Neural crest cell (in vitro differentiated cells): Measurements from ENCODE around the gene LRRN2. TPM values are rescaled to one million over a fixed set of nuclear protein-coding genes. Genes with fewer than 3 reads are reported as not detected.
"Not testable (repeated sequence)": the region's sequence is repeated elsewhere in the genome, so short reads cannot be mapped to it uniquely, and the experiment has no call there.

ENCODE experiments used
- DNase-seq: peaks from one replicate; pipeline ENCODE4 v3.0.0; 2021; ENCODE audit warnings: low read depth, mixed read lengths, low spot score
- H3K27ac Mint-ChIP-seq: one replicate; pipeline ENCODE4 v1.8.0; 2021; ENCODE audit warnings: mild to moderate bottlenecking, mixed read lengths; ENCODE audit not compliant: unreplicated experiment
- H3K27me3 Mint-ChIP-seq: 2 replicates; pipeline ENCODE4 v1.8.0; 2021; ENCODE audit warnings: low read depth, mild to moderate bottlenecking, mixed read lengths
- H3K36me3 Mint-ChIP-seq: 2 replicates; pipeline ENCODE4 v1.8.0; 2021; ENCODE audit warnings: low read depth, mild to moderate bottlenecking, mixed read lengths
- H3K4me1 Mint-ChIP-seq: 2 replicates; pipeline ENCODE4 v1.8.0; 2021; ENCODE audit warnings: mixed read lengths
- H3K4me3 Mint-ChIP-seq: one replicate; pipeline ENCODE4 v1.8.0; 2021; ENCODE audit warnings: mild to moderate bottlenecking, mixed read lengths
- H3K9me3 Mint-ChIP-seq: 2 replicates; pipeline ENCODE4 v1.8.0; 2021; ENCODE audit warnings: mixed read lengths
- CTCF ChIP-seq: fragments of 200-600 bp; sonication (generic); conservative IDR thresholded peaks from 2 replicates; pipeline ENCODE4 v1.5.0; 2021; ENCODE audit warnings: antibody characterized with exemption, mild to moderate bottlenecking
- total RNA-seq: library from RNA; stranded (reverse); gene quantifications from 2 replicates; pipeline ENCODE4 v1.2.1, GENCODE V29; 2021

Gene LRRN2
- total RNA-seq, 1 donor from 2014 or later = 5.0 TPM

- Mint-ChIP-seq H3K4me1 (peaks cover 20% of the 10 kb centered on the region), H3K27me3 (no peaks in the 10 kb centered on the region), H3K36me3 (no peaks in the 10 kb centered on the region), H3K27ac (no peak overlapping the region), H3K4me3 (no peak overlapping the region), H3K9me3 (no peaks in the 10 kb centered on the region)
- no peak for TF ChIP-seq CTCF
- DNase-seq = no peak
Measured at GRCh38 chr1:204571631-204572030, 113.9 kb downstream of the LRRN2 start.

DNA sequence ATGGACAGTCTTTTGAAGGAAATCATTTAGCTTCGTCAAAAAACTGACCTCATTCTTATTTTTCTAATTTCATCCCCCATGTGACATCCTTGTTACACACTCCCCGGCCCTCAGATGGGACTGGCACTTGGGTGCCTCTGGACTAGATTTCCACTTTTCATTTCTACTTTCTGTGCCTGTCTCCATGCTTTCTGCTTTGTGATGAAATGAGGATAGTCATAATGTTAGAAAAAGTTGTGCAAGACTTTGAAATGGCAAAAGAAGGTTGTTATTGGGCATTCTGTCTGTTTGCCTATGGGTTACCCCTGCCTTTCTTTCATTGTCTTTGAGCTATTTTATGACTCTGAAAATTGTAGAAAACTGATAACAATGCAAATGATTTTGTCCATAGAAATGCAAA is 114.4 kb downstream of the LRRN2 start:
- no peak overlapping the region for H3K4me3 Mint-ChIP-seq
- peaks cover 20% of the 10 kb centered on the region for H3K4me1 Mint-ChIP-seq

GRCh38 chr1:204570021-204570420 is 115.5 kb downstream of the LRRN2 start:
- not testable (repeated sequence) for DNase-seq, H3K36me3 Mint-ChIP-seq, H3K9me3 Mint-ChIP-seq, H3K27ac Mint-ChIP-seq, H3K4me3 Mint-ChIP-seq, H3K27me3 Mint-ChIP-seq
- H3K4me1 Mint-ChIP-seq = peaks cover 22% of the 10 kb centered on the region

More for the DNA sequence above, 114.4 kb downstream of the LRRN2 start:
- no peak for DNase-seq
- Mint-ChIP-seq H3K27me3 (no peaks in the 10 kb centered on the region), H3K27ac (peak overlapping the region; percentile 76), H3K36me3 (no peaks in the 10 kb centered on the region), H3K9me3 (no peaks in the 10 kb centered on the region)
- TF ChIP-seq CTCF = no peak

DNA sequence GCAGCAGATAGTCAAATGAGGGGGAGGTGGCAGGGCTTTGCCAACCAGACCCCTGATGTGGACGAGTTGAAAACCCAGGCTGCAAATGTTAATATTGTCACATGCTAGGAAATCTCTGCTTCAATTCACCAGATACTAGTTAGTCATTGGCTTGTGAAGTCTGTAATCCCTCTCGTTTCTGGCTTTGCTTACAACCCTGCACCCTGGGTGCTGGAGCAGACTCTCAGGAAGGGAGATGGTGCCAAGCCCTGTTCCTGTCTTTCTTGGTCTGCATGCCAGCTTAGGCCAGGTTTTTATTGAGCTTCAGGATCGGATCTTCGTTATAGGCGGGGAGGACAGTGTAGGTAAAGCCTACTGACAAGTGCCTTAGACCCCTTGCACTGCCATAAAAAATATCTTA is 116.1 kb downstream of the LRRN2 start:
- TF ChIP-seq CTCF = no peak
- Mint-ChIP-seq H3K9me3 (no peaks in the 10 kb centered on the region), H3K36me3 (no peaks in the 10 kb centered on the region), H3K27ac (no peak overlapping the region), H3K27me3 (no peaks in the 10 kb centered on the region), H3K4me1 (peaks cover 17% of the 10 kb centered on the region), H3K4me3 (no peak overlapping the region)
- no peak for DNase-seq

DNA sequence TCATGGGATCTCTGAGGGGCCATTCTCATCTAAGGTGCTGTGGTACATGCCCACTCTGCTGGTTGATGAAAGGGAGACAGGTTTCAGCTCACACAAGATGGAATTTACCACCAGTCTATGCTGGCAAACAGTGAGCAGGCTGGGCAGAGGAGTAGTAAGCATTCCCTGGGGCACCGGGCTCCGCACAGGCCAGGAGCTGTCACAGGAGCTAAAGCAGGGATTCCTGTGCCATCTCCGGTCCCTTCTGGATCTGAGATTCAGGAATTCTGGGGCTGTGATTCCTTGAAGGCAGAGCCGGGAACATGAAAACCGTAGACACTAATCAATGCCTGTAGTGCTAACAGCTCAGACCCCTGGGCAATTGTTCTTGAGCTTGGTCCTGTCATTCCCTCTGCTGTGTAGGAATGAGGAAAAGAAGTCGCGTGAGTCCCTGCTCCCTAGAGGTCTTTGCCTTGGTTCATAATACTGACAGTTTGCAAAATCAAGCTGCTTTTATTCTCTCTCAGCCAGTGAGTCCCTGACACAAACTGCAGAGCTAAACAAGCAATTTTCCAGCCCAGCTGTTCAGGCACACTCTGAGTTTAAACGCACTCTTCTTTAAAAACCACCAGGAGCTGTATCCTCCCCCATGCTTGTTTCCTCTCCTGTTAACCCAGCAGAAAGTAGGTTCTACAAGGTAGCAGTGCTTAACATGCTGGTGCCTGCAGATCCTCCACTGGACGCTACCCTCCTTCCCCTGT is 116.8 kb downstream of the LRRN2 start:
- no peak for DNase-seq
- Mint-ChIP-seq H3K9me3 (no peaks in the 10 kb centered on the region), H3K27me3 (no peaks in the 10 kb centered on the region), H3K4me3 (no peak overlapping the region), H3K4me1 (peaks cover 13% of the 10 kb centered on the region), H3K27ac (no peak overlapping the region), H3K36me3 (no peaks in the 10 kb centered on the region)
- no peak for TF ChIP-seq CTCF

Other genes starting within 250 kb of the LRRN2 start
- 70.5 and 71.7 TPM in 2 replicates for gene PIK3C2B, start 190.9 kb downstream of the LRRN2 start, total RNA-seq
- gene MDM4, start 169.3 kb downstream of the LRRN2 start, total RNA-seq = 92.5 and 98.2 TPM in 2 replicates
- gene NFASC, start 185.1 kb upstream of the LRRN2 start, total RNA-seq = 11.1 and 12.9 TPM in 2 replicates